HG02571 (cell line): Measurements from ENCODE around the gene LCP1.
"Not testable (repeated sequence)": the region's sequence is repeated elsewhere in the genome, so short reads cannot be mapped to it uniquely, and the experiment has no call there.

ENCODE experiments used
- ATAC-seq: cut with Tn5 transposase; IDR thresholded peaks from one replicate; pipeline ENCODE4 v1.9.1; 2021; ENCODE audit warnings: mild to moderate bottlenecking, moderate library complexity; ENCODE audit not compliant: unreplicated experiment

LCP1 gene

DNA sequence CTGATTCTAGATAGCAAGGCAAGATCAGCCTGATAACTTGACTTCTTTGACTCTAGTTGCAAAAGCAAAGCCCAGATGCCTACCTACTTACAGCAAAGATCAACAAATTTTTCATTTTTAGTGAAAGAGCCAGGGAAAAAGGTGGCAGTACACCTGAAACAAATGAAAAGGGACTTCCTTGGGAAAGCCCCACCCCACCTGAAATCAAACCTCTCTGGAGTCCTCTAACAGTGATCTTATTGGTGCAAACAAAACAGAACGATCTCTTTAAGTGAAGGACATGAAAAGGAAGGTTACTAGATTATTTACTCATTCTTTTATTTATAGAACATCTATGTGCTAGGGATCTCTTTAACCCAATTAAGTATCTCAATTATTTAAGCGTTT, 507 bp upstream of the LCP1 start:
- ATAC-seq = no peak

DNA sequence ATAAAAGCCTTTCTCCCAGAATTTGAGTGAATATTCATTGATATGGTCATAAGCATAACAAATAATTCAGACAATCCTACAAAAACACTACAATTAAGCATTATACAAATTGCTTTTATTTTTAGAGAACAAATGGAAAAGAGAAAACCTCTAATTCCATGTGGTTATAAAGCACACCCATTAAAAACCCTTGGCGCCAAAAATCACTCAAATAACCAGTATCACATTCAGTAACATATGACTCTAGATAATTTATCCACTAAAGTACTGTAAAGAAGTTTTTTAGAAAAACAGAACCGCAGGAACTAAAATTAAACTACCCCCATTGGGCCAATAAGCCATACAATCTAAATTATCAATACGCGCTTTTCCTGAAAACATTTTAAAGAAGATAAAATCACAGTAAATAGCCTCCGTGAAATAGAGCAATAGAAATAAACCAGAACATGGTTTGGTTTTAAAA, 569 bp downstream of the LCP1 start:
- no peak for ATAC-seq

DNA sequence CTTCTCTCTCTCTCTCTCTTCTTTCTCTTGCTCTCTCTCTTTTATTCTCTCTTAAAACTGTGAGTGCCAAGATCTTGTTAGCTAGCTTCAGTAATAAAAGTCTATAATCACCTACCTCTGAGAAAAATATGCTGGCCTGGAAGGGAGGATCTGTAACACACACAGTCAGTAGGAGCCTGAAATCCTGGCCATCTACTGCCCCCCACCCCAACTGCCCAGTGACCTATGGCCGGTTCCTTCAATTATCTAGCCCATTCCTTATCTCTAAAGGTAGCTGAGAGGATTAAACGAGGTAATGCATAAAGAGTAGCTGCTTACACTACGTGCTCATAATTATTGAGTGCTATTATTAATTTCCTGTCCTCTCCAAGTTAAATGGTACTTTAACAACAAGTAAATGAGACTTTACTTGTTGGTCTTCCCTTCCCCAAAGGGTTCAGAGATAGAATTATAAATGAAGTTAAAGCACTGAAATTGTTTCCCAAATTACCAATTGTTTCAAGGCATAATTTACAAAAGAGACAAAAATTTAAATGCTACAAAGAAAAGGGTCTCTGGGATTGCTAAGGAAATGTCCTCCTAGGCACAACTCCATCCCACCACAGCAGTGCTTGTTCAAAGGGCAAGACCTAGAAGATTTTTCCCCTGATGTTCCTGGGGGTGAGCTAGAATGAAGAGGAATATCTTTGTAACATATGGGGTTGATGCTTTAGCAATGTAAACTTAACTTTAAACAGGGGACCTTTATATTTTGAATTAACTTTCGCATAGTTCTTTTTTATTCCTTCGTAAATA, 1.8 kb downstream of the LCP1 start:
- no peak for ATAC-seq

DNA sequence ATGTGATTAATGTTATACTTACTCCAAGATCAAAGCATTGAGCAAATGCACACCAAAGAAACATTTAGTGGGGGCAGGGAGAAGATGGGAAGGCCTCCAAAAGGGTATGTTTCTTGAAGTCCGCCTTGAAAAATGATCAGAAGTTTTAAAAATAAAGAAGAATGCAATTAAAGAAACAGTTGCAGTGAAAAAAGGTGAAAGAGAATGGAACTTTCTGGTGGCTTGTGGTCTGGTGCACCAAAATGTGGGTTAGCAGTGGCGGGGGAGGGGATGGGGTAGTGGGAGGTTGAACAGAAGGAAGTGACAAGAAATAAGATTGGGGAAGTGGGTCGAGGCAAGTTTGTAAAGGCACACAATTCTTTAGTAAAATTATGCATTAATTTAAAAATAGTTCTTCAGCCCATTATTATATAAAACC, 2.5 kb downstream of the LCP1 start:
- ATAC-seq = no peak

DNA sequence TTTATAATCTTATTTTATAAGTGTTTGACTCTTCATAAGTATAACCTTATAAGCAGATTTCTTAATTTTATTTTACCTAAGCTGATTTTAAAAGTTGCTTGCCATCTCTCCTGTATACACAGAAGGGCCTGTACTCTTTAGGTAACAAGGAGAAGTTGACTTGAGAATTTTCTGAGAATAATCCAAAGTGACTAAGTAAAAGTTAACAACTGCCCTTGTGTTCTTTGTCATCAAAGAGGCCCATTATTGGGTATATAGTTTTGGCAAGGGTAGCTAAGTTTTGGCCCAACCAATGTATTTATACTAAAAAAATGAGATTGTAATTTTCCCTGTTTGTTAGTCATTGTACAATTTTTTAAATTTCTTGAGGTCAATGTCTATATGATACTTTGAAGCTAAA, 3.2 kb downstream of the LCP1 start:
- ATAC-seq = no peak

DNA sequence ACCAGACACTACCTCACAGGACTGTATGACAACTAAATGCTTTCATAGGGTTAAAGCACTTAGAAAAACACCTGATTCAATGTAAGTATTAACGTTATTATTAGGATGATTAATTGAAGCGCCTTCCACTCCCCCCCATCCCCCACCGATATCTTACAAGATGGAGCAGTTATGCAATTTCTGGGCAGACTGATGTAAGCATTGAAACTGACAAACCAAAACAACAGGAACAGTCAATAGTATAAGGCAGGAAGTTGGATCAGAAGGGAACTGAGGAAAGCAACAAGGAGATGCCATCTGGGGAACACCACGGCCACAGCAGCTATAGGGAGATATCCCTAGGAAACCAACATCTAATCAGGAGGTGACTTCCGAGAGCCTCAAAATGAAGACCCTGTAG, 3.8 kb downstream of the LCP1 start:
- no peak for ATAC-seq

DNA sequence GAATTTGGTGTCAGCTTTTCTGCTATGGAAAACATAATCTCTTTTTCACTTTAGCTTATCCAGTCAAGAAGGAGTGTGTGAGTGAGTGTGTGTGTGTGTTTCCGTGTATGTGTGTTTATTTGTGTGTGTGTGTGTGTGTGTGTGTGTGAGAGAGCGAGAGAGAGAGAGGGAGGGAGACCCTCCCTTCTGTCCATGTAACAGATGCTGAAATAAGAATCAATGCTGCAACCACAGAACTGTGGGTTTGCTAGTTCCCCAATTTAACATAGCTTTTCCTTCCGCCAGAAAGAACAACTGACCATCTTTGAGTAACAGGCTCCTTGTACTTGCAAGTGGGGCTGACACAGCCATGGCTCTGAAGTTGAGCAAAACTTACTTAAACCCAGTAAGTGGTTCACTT, 5.2 kb downstream of the LCP1 start:
- peak; percentile 39 for ATAC-seq

DNA sequence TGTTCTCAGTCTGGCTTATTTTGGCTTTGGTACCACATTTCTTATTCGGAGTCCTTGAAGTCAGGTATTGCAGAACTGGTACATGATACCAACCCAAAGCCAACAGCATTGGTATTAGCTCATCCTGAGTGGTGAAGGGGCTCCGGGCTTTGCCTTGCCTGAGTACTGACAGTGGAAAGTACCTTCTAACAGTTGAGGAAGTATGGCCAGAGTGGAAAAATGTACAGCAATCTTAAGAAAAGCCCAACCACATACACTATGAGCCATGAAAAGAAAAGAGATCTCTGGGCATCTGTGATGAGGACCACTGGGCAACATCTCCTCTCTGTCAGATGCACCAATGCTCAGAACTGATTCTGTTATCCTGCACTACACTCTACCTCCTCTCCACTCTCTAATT, 8.3 kb downstream of the LCP1 start:
- ATAC-seq = no peak

DNA sequence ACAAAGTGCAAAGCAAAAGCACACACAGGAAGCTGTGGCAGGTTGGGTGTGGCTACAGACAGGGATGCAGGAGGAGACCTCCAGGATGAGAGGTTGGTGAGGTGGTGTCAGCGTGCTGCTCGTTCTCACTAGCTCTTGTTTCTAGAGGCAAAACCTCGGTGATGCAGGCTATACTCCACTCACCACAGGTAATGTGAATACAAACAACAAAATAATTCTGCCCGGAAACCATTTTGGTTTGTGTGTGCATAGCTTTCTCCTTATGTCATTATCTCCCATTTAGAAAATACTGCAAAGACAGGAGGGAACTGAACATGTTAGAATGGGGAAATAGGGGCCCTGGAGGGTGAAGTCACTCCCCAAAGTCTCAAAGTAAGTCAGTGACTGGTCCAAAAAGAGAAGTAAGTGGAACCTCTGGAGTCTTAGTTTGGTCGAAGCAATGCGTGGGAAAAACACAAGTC, 9.4 kb downstream of the LCP1 start:
- no peak for ATAC-seq

DNA sequence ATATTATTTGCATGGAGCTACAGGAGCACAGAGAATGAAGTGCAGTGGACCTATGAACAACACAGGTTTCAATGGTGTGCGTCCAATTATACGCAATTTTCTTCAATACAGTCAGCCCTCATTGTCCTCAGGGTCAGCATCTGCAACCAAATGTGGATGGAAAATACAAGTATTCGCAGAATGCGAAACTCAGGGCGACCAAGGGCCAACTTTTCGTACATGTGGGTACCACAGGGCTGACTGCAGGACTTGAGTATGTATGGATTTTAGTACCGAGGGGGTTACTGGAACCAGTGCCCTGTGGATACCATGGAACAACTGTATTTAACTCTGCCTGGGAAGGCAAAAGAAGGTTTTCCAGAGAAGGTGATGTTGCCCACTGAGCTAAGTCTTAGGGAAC, 10.2 kb downstream of the LCP1 start:
- no peak for ATAC-seq

DNA sequence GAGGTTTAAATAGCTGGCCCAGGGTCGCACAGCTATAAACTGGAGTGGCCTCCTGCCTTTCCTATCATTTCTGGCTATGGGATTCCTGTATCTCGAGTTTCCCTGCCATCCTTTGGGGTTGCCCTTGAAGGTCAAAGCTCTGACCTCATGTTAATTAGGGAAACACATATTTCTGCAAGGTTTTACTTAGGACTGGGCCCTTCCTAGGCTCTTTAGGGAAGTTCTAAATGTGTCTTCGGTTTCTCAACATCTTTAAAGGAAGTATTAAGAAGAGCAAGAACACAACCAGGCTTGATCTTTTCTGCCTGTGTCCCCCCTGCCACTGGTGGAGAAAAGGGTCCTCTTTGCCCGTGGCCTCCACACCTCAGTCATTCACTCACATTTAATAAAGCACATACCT, 10.8 kb downstream of the LCP1 start:
- ATAC-seq = no peak

DNA sequence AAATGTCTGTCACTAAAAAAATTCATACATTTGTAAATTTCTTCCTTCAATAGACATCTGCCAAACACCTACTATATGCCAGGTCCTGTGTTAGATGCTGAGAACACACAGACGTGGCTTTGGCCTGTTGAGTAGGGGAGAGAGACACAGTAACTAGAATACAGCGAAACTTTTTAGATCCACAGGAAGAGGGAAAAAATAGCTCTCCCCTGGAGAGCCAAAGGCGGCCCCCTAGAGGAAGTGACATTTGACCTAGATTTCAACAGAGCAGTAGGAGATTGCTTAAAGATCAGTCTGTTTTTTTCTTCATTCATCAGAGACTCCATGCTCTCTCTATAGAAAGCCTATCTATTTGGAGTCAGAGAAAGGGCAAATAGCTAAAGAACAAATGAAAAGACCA, 11.3 kb downstream of the LCP1 start:
- no peak for ATAC-seq

DNA sequence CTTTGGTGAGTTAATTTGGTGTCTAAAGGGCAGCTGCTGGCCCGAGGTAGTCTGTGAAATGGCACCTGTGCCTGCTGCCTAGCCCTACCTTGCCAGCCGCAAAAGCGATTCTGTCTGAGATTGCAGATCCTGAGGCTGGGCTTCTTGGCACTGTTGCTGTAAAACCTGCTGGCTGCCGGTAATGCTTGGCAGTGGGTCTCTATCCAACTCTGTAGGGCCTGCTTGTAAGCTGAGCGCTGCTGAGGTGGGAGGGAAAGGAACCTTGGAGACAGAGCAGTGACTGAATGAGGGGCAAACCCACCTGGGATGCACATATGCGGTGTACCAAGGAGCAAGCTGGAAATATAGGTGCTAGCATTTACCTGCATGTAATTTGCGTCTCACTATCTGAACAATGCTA, 11.7 kb downstream of the LCP1 start:
- ATAC-seq = no peak

DNA sequence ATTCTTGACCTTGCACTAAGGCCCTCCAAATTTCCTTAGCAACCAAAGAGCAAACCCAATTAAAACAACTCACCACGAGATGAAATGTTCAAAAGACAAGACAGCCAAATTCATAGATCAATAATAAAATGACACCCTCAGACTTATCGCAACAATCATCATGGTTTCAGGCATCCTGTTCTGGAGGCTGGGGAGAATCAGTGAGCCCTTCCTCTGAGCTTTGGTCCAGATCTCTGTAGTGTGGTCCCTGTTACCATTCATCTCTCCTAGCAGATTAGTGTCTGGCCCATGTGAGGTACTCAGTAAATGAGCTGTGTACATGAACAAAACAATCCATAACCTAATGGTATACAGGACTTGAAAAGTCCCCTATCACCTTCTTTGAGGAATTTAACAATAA, 12.2 kb downstream of the LCP1 start:
- ATAC-seq = no peak

DNA sequence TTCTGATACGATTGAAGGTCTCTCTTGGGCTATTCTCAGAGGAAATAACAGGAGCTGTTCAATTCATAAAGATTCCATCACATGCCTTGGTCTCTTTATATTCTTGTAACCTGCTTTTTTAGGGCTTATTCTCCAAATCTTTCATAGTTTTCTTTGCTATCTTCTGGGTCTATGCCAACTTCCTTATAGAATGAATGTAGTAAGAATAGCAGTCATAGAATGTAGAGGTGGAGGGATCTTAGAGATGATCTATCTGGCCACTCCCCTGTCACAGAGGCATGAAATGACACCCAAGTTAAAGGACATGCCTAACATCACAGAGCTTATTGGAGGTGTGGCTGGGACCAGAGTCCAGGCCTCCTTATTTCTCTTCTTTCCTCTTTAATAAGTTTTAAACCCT, 13.2 kb downstream of the LCP1 start:
- ATAC-seq = no peak

DNA sequence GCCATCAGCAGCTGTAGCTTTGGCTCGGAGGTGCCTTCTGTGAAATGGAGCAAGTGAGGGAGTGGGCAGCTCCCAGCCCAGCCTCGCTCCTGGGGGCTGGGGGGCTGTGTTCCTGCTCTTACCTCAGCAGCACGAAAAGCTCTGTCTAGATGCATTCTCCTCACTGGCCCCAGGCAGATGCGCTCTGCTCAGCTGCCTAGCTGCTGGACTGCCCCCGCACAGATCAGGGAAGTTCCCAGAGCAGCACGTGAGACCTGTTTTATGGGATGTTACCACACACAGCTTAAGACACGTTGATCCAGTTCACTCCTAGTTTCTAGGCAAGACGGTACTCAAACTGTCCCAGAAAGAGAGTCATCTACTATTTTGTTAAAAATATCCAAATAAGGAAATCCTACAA, 13.6 kb downstream of the LCP1 start:
- ATAC-seq = peak; percentile 34

DNA sequence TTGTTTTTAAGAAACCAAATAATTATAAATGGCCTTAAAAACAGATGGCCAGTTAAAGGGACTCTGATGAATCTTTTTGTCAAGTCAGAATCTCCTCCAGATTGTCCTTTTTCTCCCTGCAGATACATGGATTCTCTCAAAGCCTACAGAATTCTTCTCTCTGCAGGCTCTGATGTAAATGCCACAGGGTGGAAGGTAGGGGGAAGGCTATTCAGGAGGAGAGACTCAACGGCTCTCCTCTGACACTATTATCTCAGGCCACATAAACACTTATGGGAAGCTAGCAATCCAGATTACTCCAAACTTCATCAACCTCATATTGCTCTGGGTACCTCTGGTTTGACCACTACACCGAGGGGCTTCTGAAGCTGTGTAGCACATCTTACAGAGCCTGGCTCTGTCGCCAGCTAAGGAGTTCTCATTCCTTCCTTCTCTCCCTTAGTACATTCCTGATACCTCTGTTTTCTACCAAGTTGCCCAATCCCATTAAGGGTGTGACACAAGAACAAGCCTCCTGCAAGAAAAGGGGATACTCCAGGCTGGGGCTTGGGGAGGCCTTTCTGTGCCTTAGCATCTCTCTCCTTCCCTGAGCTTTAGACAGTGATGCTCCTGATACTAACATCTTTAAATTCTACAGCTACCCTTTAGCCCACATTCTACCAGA, 14.9 kb downstream of the LCP1 start:
- no peak for ATAC-seq

DNA sequence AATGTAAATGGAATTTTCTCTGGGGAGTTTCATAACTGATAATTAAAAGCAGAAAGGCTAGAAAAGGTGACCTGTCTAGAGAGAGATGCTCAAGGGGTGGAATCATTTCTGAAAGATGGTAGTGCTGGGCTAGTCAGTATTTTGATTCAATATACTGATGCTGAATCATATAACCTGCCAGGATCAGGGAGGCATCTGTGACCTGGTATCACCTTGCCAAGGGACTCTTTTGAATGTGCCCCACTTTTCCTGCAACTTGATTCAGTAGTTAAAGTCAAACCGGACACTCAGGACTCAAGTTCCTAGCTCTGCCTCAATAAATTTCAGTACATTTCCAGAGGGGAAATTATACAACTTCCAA, 15.8 kb downstream of the LCP1 start:
- no peak for ATAC-seq

DNA sequence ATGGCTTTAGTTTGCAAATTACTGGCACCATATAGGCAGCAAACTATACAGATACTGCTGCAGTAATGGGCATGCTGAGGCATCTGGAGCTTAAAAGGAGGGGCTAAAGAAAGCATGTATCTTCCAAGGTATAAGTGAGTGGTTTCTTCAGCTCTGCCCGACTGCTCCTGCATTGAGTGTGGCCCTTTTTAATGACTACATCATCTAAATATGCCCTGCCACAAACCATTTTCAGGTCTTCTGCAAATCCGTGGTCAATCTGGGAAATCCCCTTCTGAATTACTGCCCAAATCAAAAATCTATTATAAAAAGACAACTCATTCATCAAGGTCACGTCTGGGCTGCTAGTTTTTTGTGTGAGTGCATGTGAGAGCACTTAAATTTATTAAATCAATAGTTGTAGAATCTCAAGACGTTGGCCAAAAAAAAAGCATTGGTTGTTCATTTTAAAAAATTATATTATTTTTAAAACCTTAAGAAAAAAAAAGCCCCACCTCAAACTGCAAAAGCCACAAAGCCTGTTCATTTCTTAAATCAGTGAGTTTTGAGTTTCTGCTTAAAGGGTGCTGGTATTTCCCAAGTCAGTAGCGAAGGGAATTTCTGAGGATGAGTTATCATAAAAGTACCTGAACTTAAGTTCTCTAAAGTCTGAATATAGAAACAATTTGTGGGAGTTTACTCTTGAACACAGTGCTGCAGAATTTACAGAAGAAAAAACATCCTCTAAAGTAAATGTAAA, 16.3 kb downstream of the LCP1 start:
- peak; percentile 40 for ATAC-seq

DNA sequence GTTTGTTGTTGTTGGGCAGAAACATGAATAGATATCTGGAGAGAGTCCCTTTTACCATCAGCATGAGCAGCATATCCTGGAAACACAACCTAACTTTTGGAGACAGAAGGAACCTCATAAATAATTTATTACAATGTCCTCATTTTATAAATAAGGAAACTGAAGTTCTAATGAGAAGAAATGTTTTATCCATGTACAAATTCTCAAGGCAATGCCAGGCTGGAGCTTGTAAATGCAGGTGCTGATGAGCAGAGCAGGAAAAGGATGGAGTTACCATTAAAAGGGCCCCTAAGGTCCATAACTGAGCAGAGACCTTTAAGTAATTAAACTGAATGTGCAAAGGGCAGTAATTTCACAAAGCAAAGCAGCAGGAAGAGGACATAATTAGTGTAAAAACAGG, 17.3 kb downstream of the LCP1 start:
- no peak for ATAC-seq

DNA sequence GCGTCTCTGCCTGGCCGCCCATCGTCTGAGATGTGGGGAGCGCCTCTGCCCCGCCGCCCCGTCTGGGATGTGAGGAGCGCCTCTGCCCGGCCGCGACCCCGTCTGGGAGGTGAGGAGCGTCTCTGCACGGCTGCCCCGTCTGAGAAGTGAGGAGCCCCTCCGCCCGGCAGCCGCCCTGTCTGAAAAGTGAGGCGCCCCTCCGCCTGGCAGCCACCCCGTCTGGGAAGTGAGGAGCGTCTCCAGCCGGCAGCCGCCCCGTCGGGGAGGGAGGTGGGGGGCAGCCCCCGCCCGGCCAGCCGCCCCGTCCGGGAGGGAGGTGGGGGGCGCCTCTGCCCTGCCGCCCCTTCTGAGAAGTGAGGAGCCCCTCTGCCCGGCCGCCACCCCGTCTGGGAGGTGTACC, 19.2 kb downstream of the LCP1 start:
- not testable (repeated sequence) for ATAC-seq
